HEK293 (cell line): Measurements from ENCODE around the gene EVA1B.

Experiments
- CTCF ChIA-PET: fragments of 350-600 bp; formaldehyde crosslinking; extraction: SDS; loops from one replicate; lab custom pipeline; 2021; ENCODE audit warnings: antibody characterized with exemption; lab: Yijun Ruan, JAX
- POLR2A ChIA-PET: fragments of 300-600 bp; formaldehyde crosslinking; extraction: SDS; loops from one replicate; lab custom pipeline; 2020; ENCODE audit warnings: antibody characterized with exemption, inconsistent platforms; lab: Yijun Ruan, JAX
- H3K27ac ChIP-seq: fragments of 200-500 bp; sonication (Bioruptor generic); 2 replicates; pipeline ENCODE4 v1.5.1; 2014; ENCODE audit warnings: low read depth, low read length, control low read depth, inconsistent platforms; ENCODE audit errors: extremely low read depth
- H3K36me3 ChIP-seq, 2 experiments: fragments of 200-500 bp in 1 of 2; sonication (Bioruptor generic) in 1 of 2; 1 replicate in 1 of 2; 2 replicates in 1 of 2; pipeline ENCODE4 v1.5.1; 2014 to 2017; ENCODE audit warnings: inconsistent platforms in 2 of 2, low read length in 2 of 2; ENCODE audit not compliant: control insufficient read depth in 2 of 2, insufficient read depth in 1 of 2
- H3K4me1 ChIP-seq: fragments of 200-500 bp; sonication (Bioruptor generic); 2 replicates; pipeline ENCODE4 v1.5.1; 2014; ENCODE audit warnings: mild to moderate bottlenecking, low read length, inconsistent platforms; ENCODE audit not compliant: control insufficient read depth, insufficient read depth
- H3K4me3 ChIP-seq: 2 replicates; pipeline ENCODE4 v1.5.1; 2011; ENCODE audit warnings: low read depth, mild to moderate bottlenecking, control low read depth, low read length, moderate library complexity
- H3K9me3 ChIP-seq: fragments of 200-500 bp; sonication (Bioruptor generic); 2 replicates; pipeline ENCODE4 v1.5.1; 2014; ENCODE audit warnings: low read depth, low read length, inconsistent platforms; ENCODE audit not compliant: control insufficient read depth, insufficient read depth
- EGR2 ChIP-seq: fragments of 450-650 bp; formaldehyde crosslinking; IDR thresholded peaks from 2 replicates; pipeline ENCODE4 v1.5.1; 2016; ENCODE audit warnings: low read depth, missing biosample characterization, missing genetic modification characterization
- GLIS2 ChIP-seq: fragments of 450-650 bp; formaldehyde crosslinking; IDR thresholded peaks from 2 replicates; pipeline ENCODE4 v1.5.1; 2016; ENCODE audit warnings: missing biosample characterization, missing genetic modification characterization
- SALL2 ChIP-seq: fragments of 450-650 bp; formaldehyde crosslinking; IDR thresholded peaks from 2 replicates; pipeline ENCODE4 v1.5.0; 2017; ENCODE audit warnings: missing biosample characterization, mild to moderate bottlenecking, missing genetic modification characterization, borderline replicate concordance
- ZEB2 ChIP-seq: fragments of 450-650 bp; formaldehyde crosslinking; IDR thresholded peaks from 2 replicates; pipeline ENCODE4 v1.5.1; 2016; ENCODE audit warnings: missing biosample characterization, missing genetic modification characterization
- ZNF114 ChIP-seq: fragments of 450-650 bp; formaldehyde crosslinking; IDR thresholded peaks from 2 replicates; pipeline ENCODE4 v1.5.0; 2017; ENCODE audit warnings: missing biosample characterization, missing genetic modification characterization
- ZNF785 ChIP-seq: fragments of 450-650 bp; formaldehyde crosslinking; IDR thresholded peaks from 2 replicates; pipeline ENCODE4 v1.5.1; 2016; ENCODE audit warnings: missing biosample characterization, missing genetic modification characterization
- TF ChIP-seq, protein P1 (sequence below): fragments of 450-650 bp; formaldehyde crosslinking; IDR thresholded peaks from 2 replicates; pipeline ENCODE4 v1.5.1; 2016; ENCODE audit warnings: missing biosample characterization, missing genetic modification characterization
- TF ChIP-seq, protein P2 (sequence below): fragments of 450-650 bp; formaldehyde crosslinking; IDR thresholded peaks from 2 replicates; pipeline ENCODE4 v1.5.1; 2016; ENCODE audit warnings: missing biosample characterization, missing genetic modification characterization
- TF ChIP-seq, protein P3 (sequence below): fragments of 450-650 bp; formaldehyde crosslinking; IDR thresholded peaks from 2 replicates; pipeline ENCODE4 v1.5.1; 2016; ENCODE audit warnings: missing biosample characterization, missing genetic modification characterization

Gene EVA1B

DNA sequence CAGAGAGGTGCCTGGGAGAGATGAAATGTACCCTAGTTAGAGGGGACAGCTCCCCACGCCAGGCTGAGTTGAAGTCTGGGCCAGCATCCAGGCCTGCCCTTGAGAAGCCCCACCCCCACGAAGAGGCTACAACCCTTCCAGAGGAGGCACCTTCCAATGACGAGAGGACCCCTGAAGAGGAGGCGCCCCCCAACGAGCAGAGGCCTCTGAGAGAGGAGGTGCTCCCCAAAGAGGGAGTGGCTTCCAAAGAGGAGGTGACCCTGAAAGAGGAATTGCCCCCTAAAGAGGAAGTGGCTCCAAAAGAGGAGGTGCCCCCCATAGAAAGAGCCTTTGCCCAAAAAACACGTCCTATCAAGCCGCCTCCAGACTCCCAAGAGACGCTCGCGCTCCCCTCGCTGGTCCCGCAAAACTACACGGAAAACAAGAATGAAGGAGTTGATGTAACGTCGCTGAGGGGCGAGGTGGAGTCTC, 3.1 kb downstream of the EVA1B start:
- no peak overlapping the region for H3K4me3 ChIP-seq
- TF ChIP-seq EGR2 (tag by site-specific recombination) (no peak), GLIS2 (tag by site-specific recombination) (peak; percentile 22; the same call in 1 of the 2 replicates)
- TF ChIP-seq, protein P1, sequence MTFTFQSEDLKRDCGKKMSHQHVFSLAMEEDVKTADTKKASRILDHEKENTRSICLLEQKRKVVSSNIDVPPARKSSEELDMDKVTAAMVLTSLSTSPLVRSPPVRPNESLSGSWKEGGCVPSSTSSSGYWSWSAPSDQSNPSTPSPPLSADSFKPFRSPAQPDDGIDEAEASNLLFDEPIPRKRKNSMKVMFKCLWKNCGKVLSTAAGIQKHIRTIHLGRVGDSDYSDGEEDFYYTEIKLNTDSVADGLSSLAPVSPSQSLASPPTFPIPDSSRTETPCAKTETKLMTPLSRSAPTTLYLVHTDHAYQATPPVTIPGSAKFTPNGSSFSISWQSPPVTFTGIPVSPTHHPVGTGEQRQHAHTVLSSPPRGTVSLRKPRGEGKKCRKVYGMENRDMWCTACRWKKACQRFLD (tag by site-specific recombination) = no peak

DNA sequence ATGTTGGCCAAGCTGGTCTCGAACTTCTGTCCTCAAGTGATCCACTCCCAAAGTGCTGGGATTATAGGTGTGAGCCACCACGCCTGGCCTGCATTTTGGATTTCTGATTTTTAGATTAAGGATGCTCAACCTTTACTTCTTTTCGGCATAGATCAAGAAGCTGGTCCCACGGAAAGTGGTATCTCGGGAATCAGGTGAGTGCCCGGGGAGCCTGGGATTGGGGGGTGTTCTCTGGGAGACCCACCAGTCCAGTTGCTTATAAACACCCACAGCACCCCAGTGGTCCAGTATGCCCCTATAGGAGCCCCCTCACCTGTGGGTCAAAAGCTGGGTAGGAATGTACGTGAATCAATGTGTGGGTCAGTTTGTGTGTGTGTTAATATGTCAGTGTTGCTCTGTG, 14.0 kb downstream of the EVA1B start:
- Histone ChIP-seq H3K36me3 (peaks cover 0 to 55% of the 10 kb centered on the region in 2 experiments; a peak in 2 of 3 replicates), H3K4me3 (no peak overlapping the region), H3K27ac (no peak overlapping the region), H3K9me3 (no peaks in the 10 kb centered on the region)
- POLR2A ChIA-PET = interaction anchor here (1.3 to 1.6 kb wide), 2 partner anchors 9 to 14 kb away, joined by 4 read pairs; partner anchors contain the start of gene EVA1B
- TF ChIP-seq ZNF114 = no peak
- TF ChIP-seq ZNF785 (tag by site-specific recombination) = no peak
- no peak for TF ChIP-seq SALL2 (tag by site-specific recombination)
- TF ChIP-seq, protein P2, sequence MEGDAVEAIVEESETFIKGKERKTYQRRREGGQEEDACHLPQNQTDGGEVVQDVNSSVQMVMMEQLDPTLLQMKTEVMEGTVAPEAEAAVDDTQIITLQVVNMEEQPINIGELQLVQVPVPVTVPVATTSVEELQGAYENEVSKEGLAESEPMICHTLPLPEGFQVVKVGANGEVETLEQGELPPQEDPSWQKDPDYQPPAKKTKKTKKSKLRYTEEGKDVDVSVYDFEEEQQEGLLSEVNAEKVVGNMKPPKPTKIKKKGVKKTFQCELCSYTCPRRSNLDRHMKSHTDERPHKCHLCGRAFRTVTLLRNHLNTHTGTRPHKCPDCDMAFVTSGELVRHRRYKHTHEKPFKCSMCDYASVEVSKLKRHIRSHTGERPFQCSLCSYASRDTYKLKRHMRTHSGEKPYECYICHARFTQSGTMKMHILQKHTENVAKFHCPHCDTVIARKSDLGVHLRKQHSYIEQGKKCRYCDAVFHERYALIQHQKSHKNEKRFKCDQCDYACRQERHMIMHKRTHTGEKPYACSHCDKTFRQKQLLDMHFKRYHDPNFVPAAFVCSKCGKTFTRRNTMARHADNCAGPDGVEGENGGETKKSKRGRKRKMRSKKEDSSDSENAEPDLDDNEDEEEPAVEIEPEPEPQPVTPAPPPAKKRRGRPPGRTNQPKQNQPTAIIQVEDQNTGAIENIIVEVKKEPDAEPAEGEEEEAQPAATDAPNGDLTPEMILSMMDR (tag by site-specific recombination) = no peak
- TF ChIP-seq, all 188 proteins: peak for 0
- CTCF ChIA-PET = interaction anchor here (1.2 to 1.6 kb wide), 3 partner anchors 15 to 60 kb away, joined by 3 to 6 read pairs (median 3); no protein-coding TSS in a partner anchor
- no peaks in the 10 kb centered on the region for H3K4me1 ChIP-seq

More for the DNA sequence above, 3.1 kb downstream of the EVA1B start:
- ChIA-PET POLR2A (interaction anchor here (1.6 kb wide), 1 partner anchor 14 kb away, joined by 5 read pairs; the partner anchor contains the start of gene SH3D21), CTCF (no interaction called here)
- no peaks in the 10 kb centered on the region for H3K9me3 ChIP-seq
- H3K36me3 ChIP-seq = peaks cover 0 to 44% of the 10 kb centered on the region in 2 experiments; a peak in 1 of 3 replicates
- no peak overlapping the region for H3K27ac ChIP-seq
- no peaks in the 10 kb centered on the region; the same call in 1 of the 2 replicates for H3K4me1 ChIP-seq

DNA sequence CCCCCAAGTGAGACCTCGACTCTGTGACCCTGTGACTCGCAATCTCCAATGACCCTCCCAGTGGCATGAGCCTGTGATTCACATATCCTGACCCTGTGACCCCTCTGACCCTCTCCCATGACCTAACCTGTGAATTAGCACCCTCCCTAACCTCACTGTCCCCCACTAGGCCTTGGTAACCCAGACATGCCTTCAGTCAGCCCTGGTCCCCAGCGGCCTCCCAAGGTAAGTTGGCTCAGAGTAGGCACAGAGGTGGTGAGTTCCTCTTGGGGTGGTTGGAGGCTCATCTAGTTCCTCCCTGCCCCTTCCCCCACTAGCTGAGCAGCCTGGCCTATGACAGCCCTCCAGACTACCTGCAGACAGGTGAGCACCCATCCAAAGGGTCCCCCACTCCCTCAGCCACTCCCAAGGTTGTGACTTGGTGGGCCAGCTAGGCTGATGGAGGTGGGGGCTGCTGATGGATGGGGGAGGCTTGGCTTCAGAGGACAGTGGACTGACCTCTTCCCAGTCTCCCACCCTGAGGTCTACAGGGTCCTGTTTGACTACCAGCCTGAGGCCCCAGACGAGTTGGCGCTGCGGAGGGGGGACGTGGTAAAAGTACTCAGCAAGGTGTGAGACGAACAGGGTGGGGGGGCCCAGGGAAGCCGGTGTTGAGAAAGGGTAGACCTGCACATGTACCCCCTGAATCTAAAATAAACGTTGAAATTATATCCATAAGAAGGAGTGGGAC, 15.7 kb downstream of the EVA1B start:
- H3K4me3 ChIP-seq = no peak overlapping the region
- H3K4me1 ChIP-seq = no peaks in the 10 kb centered on the region
- peaks cover 0 to 71% of the 10 kb centered on the region in 2 experiments; a peak in 2 of 3 replicates for H3K36me3 ChIP-seq
- CTCF ChIA-PET = no interaction called here
- no peaks in the 10 kb centered on the region for H3K9me3 ChIP-seq
- no peak overlapping the region for H3K27ac ChIP-seq
- TF ChIP-seq ZEB2 (tag by site-specific recombination) = no peak
- TF ChIP-seq, protein P3, sequence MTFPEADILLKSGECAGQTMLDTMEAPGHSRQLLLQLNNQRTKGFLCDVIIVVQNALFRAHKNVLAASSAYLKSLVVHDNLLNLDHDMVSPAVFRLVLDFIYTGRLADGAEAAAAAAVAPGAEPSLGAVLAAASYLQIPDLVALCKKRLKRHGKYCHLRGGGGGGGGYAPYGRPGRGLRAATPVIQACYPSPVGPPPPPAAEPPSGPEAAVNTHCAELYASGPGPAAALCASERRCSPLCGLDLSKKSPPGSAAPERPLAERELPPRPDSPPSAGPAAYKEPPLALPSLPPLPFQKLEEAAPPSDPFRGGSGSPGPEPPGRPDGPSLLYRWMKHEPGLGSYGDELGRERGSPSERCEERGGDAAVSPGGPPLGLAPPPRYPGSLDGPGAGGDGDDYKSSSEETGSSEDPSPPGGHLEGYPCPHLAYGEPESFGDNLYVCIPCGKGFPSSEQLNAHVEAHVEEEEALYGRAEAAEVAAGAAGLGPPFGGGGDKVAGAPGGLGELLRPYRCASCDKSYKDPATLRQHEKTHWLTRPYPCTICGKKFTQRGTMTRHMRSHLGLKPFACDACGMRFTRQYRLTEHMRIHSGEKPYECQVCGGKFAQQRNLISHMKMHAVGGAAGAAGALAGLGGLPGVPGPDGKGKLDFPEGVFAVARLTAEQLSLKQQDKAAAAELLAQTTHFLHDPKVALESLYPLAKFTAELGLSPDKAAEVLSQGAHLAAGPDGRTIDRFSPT (tag by site-specific recombination) = 0 out of 2 replicates have a peak, but pooled peaks have one; percentile 5
- POLR2A ChIA-PET = interaction anchor here (0.5 to 2.4 kb wide), 10 partner anchors 10 to 158 kb away, joined by 4 to 11 read pairs (median 5); partner anchors contain the start of genes EVA1B, LSM10 and TRAPPC3
